ENCODE data around the gene RIPOR2.

The RIPOR2 gene

DNA sequence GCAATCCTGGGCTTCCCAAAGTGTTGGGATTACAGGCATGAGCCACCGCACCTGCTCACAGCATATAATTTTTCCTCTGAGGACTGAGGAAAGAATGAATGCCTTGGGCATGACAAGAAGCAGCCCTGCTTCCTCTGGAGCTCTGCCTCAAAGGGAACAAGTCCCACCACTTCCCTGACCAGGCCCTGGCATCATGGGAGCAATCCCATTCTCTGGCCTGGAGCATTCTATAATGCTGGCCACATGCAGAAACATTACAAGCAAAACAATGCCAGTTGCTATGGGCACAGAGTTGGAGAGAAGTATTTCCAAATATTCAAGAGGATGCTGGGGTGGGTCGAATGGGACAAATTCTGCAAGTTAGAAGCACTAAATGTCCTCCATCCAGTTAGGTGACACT, 95.6 kb downstream of the RIPOR2 start:
- DNase-seq, result no peak

GRCh38 chr6:24838994-24839393, 96.8 kb downstream of the RIPOR2 start:
- no peak for DNase-seq

- no peak for DNase-seq
Measured at GRCh38 chr6:24838081-24838480, 97.7 kb downstream of the RIPOR2 start.

- DNase-seq, result no peak
Measured at GRCh38 chr6:24836109-24836508, 99.7 kb downstream of the RIPOR2 start.

DNA sequence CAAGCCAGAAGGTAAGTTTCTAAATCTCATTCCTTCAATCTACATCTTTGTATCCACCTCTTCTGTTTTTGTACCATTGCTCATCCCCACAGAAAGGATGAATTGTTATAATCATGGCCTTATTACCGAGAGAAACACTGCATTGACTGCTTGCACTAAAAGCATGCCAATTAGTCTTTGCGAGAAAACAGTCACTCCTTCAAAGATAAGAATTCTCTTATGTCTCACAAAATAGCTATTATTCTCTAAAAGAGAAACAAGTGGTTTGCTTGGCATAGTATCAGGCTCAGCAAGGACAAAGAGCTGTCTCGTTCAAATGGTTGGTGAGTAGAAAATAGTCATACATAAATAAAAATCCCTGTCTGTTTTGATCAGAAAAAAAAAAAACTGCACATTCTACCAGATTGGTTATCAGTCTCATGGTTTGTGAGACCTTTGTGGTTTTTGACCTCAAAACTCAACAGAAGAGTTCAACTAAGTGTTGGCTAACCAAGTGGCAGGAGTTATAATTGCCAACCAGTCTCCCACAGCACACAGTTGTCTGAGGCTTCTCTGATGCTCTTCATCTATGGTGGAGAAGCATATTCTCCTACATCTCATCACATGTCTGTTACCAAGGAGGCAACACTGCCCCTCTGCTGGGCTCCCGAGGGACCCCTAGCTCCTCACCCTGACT, 101.9 kb downstream of the RIPOR2 start:
- no peak for DNase-seq

DNA sequence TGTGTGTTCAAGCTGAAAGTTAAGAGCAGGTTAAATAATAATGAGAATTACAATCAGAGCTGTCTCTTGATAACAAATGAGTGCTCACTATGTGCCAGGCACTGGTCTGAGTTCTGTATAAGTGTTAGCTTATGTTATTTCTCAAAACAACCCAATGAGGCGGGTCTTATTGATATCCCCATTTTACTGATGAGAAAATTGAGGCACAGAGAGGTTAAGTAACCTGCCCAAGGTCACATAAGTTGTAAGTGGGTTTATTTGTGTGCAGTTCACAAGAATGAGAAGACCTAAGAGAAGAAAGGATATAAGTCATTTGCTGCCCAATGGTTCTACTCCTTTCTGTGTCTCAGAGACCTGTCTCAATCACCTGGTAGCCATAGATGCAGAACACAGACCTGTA, 103.0 kb downstream of the RIPOR2 start:
- DNase-seq, result no peak

GRCh38 chr6:24831771-24832716, 103.7 kb downstream of the RIPOR2 start:
- DNase-seq, result no peak

- DNase-seq, result no peak
Measured at GRCh38 chr6:24829657-24830056, 106.1 kb downstream of the RIPOR2 start.

DNA sequence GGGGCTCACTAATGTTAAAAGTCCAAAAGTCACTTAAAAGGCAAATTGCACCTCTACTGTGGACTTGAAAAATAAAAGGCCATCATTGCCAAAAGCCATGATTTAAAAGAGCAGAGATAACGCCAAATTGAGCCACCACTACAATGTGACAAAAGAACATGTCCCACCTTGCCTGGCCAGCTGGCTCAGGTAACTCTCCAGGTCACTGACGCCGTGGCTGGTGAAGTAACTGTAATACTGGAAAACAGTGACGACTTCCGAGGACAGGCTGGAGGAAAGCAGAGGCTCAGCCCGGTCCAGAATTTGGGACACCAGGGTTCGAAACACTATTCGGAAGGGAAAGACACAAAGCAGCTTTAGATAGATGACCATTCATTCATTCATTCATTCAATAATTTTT, 107.8 kb downstream of the RIPOR2 start:
- DNase-seq, result no peak

- no peak for DNase-seq
Measured at GRCh38 chr6:24827162-24827561, 108.6 kb downstream of the RIPOR2 start.

DNA sequence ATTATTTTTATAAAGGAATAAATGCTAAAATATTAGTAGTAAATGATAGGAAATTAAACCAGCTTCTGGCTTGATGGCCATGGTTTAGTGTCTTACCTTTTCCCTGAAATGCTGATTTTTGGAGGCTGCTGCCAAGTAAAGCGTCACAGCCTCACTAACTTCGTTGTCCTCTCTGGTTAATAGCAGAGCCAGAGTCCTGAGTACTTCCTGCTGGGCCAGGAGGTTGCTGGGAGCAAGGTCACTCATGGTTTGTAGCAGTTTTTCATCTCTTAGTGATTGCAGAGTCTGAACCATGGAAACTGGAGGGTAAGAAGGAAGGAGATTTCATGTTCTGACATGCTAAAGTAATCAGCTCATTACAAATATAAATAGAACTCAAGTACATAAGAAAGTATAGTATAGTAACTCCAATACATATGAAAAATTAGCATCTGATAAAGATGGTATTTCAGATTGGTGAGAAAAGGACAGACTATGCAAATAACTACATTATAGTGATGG, 110.6 kb downstream of the RIPOR2 start:
- DNase-seq, result no peak

GRCh38 chr6:24824142-24824938, 111.4 kb downstream of the RIPOR2 start:
- DNase-seq, result no peak

- DNase-seq, result no peak
Measured at GRCh38 chr6:24823185-24823584, 112.6 kb downstream of the RIPOR2 start.

- DNase-seq, result no peak
Measured at GRCh38 chr6:24822696-24823095, 113.1 kb downstream of the RIPOR2 start.

GRCh38 chr6:24821860-24822444, 113.8 kb downstream of the RIPOR2 start:
- DNase-seq, result no peak

DNA sequence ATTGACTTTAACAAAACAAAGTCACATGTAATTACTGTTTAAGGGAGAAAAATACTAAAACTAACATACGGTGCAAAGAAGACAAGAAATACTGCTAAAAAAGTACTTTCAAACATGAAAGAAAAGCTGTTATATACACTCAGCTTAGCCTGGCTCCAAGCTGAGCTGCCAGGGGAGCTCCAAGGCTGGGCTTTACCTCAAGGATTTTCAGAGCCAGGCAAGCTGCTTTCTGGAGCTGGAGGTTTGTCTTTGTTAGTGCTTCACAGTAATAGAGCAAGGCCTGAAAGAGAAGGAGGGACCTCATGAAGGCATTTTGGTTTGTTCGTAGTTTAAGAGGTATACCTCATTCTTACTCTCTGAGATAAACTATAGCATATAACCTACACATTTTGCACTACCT, 117.4 kb downstream of the RIPOR2 start:
- no peak for DNase-seq

GRCh38 chr6:24809728-24810127, 126.0 kb downstream of the RIPOR2 start:
- DNase-seq, result no peak

DNA sequence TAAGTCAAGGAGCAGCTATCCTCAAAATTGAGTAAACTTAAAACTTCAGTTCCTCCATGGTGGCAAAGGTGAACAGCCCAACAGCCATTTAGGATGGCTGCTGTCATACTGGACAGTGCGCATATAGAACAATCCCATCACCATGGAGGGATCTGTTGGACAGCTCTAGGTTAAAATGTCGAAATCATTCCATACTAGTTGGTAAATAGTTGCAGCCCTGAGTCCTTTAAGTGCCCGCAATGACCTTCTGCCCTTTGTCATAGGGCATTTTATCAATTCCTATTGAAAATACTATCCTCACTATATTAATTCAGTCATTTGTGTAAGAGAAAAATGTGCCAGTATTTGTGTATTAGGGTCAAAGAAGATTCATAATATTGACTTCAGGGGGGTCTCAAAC, 128.2 kb downstream of the RIPOR2 start:
- DNase-seq, result no peak

GRCh38 chr6:24802271-24803059, 133.3 kb downstream of the RIPOR2 start:
- DNase-seq, result no peak

GRCh38 chr6:24799541-24799915, 136.2 kb downstream of the RIPOR2 start:
- DNase-seq, result no peak

- DNase-seq, result no peak
Measured at GRCh38 chr6:24798740-24799540, 136.8 kb downstream of the RIPOR2 start, which contains the start of gene ARMH2. ARMH2 (minus strand) TSS chr6:24798917; CDS start chr6:24798857, 60 bp downstream.

All from effector CD8-positive, alpha-beta T cell (primary cell).